Body of pancreas (tissue), 4 donors: ENCODE data around the gene ATG101.

Source experiments
- POLR2A ChIP-seq, 3 donors: fragments of 450-650 bp; IDR thresholded peaks; one replicate each; pipeline ENCODE4 v1.6.1; 2016; ENCODE audit warnings: antibody characterized with exemption in 3 of 3, mild to moderate bottlenecking in 2 of 3
- TF ChIP-seq, protein P1 (sequence below), 7 experiments: fragments of 450-650 bp in 4 of 7; fragments of 200-600 bp in 3 of 7; sonication (generic) in 3 of 7; IDR thresholded peaks; one replicate each; pipeline ENCODE4 v1.5.1; 2016 to 2019; ENCODE audit warnings: antibody characterized with exemption in 7 of 7

DNA sequence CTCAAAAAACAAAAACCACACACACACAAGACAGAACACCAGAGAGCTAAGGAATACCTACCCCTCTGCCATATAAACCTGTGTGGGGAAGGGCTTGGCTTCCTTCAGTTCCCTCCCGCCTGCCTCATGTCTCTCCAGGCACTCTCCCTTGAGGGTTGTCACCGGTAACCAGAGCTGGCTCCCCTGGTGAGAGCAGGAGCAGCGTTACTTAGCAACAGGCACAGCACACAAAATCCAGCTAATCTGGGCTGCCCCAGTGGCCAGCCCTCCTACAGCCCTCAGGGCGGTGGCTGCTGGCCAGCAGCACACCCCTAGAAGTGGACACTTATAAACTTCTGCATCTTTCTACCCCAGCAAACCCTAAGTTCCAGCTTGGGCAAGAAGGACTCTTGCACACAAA, 40.1 kb upstream of the ATG101 start:
- TF ChIP-seq, protein P1, sequence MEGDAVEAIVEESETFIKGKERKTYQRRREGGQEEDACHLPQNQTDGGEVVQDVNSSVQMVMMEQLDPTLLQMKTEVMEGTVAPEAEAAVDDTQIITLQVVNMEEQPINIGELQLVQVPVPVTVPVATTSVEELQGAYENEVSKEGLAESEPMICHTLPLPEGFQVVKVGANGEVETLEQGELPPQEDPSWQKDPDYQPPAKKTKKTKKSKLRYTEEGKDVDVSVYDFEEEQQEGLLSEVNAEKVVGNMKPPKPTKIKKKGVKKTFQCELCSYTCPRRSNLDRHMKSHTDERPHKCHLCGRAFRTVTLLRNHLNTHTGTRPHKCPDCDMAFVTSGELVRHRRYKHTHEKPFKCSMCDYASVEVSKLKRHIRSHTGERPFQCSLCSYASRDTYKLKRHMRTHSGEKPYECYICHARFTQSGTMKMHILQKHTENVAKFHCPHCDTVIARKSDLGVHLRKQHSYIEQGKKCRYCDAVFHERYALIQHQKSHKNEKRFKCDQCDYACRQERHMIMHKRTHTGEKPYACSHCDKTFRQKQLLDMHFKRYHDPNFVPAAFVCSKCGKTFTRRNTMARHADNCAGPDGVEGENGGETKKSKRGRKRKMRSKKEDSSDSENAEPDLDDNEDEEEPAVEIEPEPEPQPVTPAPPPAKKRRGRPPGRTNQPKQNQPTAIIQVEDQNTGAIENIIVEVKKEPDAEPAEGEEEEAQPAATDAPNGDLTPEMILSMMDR (IDR thresholded peaks at IDR 0.05), result no peak
- no peak for TF ChIP-seq POLR2A (IDR thresholded peaks at IDR 0.05)
